Gastrocnemius medialis (tissue), 4 donors: Measurements from ENCODE around the gene TIFAB. TPM values are rescaled to one million over a fixed set of nuclear protein-coding genes. Genes with fewer than 3 reads are reported as not detected.

ENCODE experiments used
- ATAC-seq, 2 donors: fragments of 150-250 bp; one replicate each; pipeline ENCODE4 v1.9.1; 2016
- DNase-seq, 2 donors: peaks; one replicate each; pipeline ENCODE4 v3.0.0-alpha.2; 2019
- H3K27ac ChIP-seq, 4 donors: fragments of 200-600 bp; sonication (generic); 1 replicate in 1 of 4; 2 replicates in 3 of 4; pipeline ENCODE4 v1.5.1; 2016 to 2018; ENCODE audit warnings: mild to moderate bottlenecking in 2 of 4, moderate library complexity in 1 of 4
- H3K27me3 ChIP-seq, 3 donors: fragments of 200-600 bp; sonication (generic) in 2 of 3; 1 replicate in 1 of 3; 2 replicates in 2 of 3; pipeline versions ENCODE4 v1.5.1 to v1.6.0; 2016 to 2019; ENCODE audit warnings: mild to moderate bottlenecking in 1 of 3, moderate library complexity in 1 of 3
- H3K36me3 ChIP-seq, 2 donors: fragments of 200-600 bp; sonication (generic) in 1 of 2; one replicate each; pipeline ENCODE4 v1.5.1; 2017 to 2018
- H3K4me1 ChIP-seq, 2 donors: fragments of 200-600 bp; sonication (generic) in 1 of 2; one replicate each; pipeline ENCODE4 v1.5.1; 2016 to 2017; ENCODE audit warnings: mild to moderate bottlenecking in 2 of 2
- H3K4me3 ChIP-seq, 4 donors: fragments of 200-600 bp; sonication (generic) in 3 of 4; 1 replicate in 1 of 4; 2 replicates in 3 of 4; pipeline ENCODE4 v1.5.1; 2016 to 2019; ENCODE audit warnings: mild to moderate bottlenecking in 2 of 4
- H3K9me3 ChIP-seq, 3 donors: fragments of 200-600 bp; sonication (generic) in 2 of 3; 1 replicate in 1 of 3; 2 replicates in 2 of 3; pipeline ENCODE4 v1.5.1; 2016 to 2019
- CTCF ChIP-seq, 5 experiments: fragments of 450-650 bp in 3 of 5; fragments of 200-600 bp in 2 of 5; sonication (generic) in 2 of 5; IDR thresholded peaks in 4 of 5; conservative IDR thresholded peaks in 1 of 5; 1 replicate in 4 of 5; 2 replicates in 1 of 5; pipeline ENCODE4 v1.5.1; 2016 to 2019; ENCODE audit warnings: antibody characterized with exemption in 5 of 5, mild to moderate bottlenecking in 3 of 5, moderate library complexity in 3 of 5
- POLR2A ChIP-seq, 2 donors: fragments of 450-650 bp; IDR thresholded peaks; one replicate each; pipeline ENCODE4 v1.6.1; 2017; ENCODE audit warnings: antibody characterized with exemption in 2 of 2, mild to moderate bottlenecking in 2 of 2, moderate library complexity in 2 of 2
- in situ Hi-C, 4 donors: fragments of 200-750 bp; cut with MboI; loops; one replicate each; pipeline versions ENCODE4 v1.15.0 to v1.8.0; 2017; ENCODE audit warnings: low sequenced_read_pairs in 4 of 4
- intact Hi-C: fragments of 100-400 bp; cut with DNase I; formaldehyde crosslinking; loops from one replicate; pipeline ENCODE4 v1.15.1; 2023; ENCODE audit warnings: low total_unique reads
- total RNA-seq, 4 donors: library from RNA; depleted of rRNA; stranded (reverse); fragments of >200 nt; gene quantifications; one replicate each; pipeline versions ENCODE4 v1.1.0 to v1.2.3, GENCODE V29; 2016

The TIFAB gene
- total RNA-seq, 4 donors from 2014 or later = not detected

GRCh38 chr5:135432113-135432512 is 20.0 kb downstream of the TIFAB start:
- intact Hi-C loops (loop anchor here (2.0 to 10.0 kb wide), 5 partner anchors 33 to 1380 kb away; partner anchors contain the start of gene MACROH2A1), in situ Hi-C loops (no loop called here)
- no peak for DNase-seq
- H3K4me3 ChIP-seq = no peak overlapping the region
- TF ChIP-seq CTCF (IDR thresholded peaks at IDR 0.05 in 4 of 5, conservative IDR thresholded peaks at IDR 0.05 in 1 of 5) (no peak), POLR2A (IDR thresholded peaks at IDR 0.05) (no peak)
- H3K36me3 ChIP-seq = no peaks in the 10 kb centered on the region
- H3K4me1 ChIP-seq = peaks cover 21 to 33% of the 10 kb centered on the region in 2 donors
- peak overlapping the region in 1 of 4 donors; percentile 89 for H3K27ac ChIP-seq
- no peak for ATAC-seq
- no peaks in the 10 kb centered on the region for H3K27me3 ChIP-seq
- H3K9me3 ChIP-seq = no peaks in the 10 kb centered on the region

GRCh38 chr5:135430135-135430437 is 22.1 kb downstream of the TIFAB start:
- H3K27me3 ChIP-seq = no peaks in the 10 kb centered on the region
- peak overlapping the region in 1 of 4 donors; percentile 38 for H3K27ac ChIP-seq
- H3K4me1 ChIP-seq = peaks cover 21 to 33% of the 10 kb centered on the region in 2 donors
- intact Hi-C loops (loop anchor here (5.0 to 10.0 kb wide), 3 partner anchors 188 to 1382 kb away; no protein-coding TSS in a partner anchor), in situ Hi-C loops (no loop called here)
- no peak for ATAC-seq
- no peaks in the 10 kb centered on the region for H3K36me3 ChIP-seq
- DNase-seq = no peak
- TF ChIP-seq POLR2A (IDR thresholded peaks at IDR 0.05) (no peak), CTCF (IDR thresholded peaks at IDR 0.05 in 4 of 5, conservative IDR thresholded peaks at IDR 0.05 in 1 of 5) (no peak)
- H3K9me3 ChIP-seq = no peaks in the 10 kb centered on the region
- no peak overlapping the region for H3K4me3 ChIP-seq

GRCh38 chr5:135429301-135430134 is 22.6 kb downstream of the TIFAB start:
- DNase-seq = peak in 1 of 2 donors; percentile 46
- peaks cover 17 to 27% of the 10 kb centered on the region in 2 donors for H3K4me1 ChIP-seq

GRCh38 chr5:135428586-135428985 is 23.6 kb downstream of the TIFAB start:
- no peak overlapping the region for H3K27ac ChIP-seq
- in situ Hi-C loops = loop anchor here in 1 of 4 donors (5.0 kb wide), 1 partner anchor 71 kb away; no protein-coding TSS in a partner anchor
- H3K36me3 ChIP-seq = no peaks in the 10 kb centered on the region
- ATAC-seq = no peak
- no peaks in the 10 kb centered on the region for H3K27me3 ChIP-seq
- no peak overlapping the region for H3K4me3 ChIP-seq
- H3K4me1 ChIP-seq = peaks cover 9 to 20% of the 10 kb centered on the region in 2 donors
- TF ChIP-seq POLR2A (IDR thresholded peaks at IDR 0.05) (no peak), CTCF (IDR thresholded peaks at IDR 0.05 in 4 of 5, conservative IDR thresholded peaks at IDR 0.05 in 1 of 5) (no peak)
- DNase-seq = no peak
- intact Hi-C loops = loop anchor here (5.0 kb wide), 1 partner anchor 71 kb away; no protein-coding TSS in a partner anchor
- no peaks in the 10 kb centered on the region for H3K9me3 ChIP-seq

More at GRCh38 chr5:135429301-135430134, 22.6 kb downstream of the TIFAB start:
- no peak for TF ChIP-seq CTCF (IDR thresholded peaks at IDR 0.05 in 4 of 5, conservative IDR thresholded peaks at IDR 0.05 in 1 of 5)
- no peak for TF ChIP-seq POLR2A (IDR thresholded peaks at IDR 0.05)
- no peak overlapping the region for H3K4me3 ChIP-seq
- in situ Hi-C loops (loop anchor here in 1 of 4 donors (5.0 kb wide), 1 partner anchor 72 kb away; no protein-coding TSS in a partner anchor), intact Hi-C loops (loop anchor here (5.0 to 10.0 kb wide), 4 partner anchors 72 to 1383 kb away; no protein-coding TSS in a partner anchor)
- H3K27me3 ChIP-seq = no peaks in the 10 kb centered on the region
- H3K36me3 ChIP-seq = no peaks in the 10 kb centered on the region
- peak overlapping the region in 3 of 4 donors; percentile 38 to 46 (median 44) for H3K27ac ChIP-seq
- no peaks in the 10 kb centered on the region for H3K9me3 ChIP-seq
- peak in 1 of 2 donors; percentile 28 for ATAC-seq
